Measurements from ENCODE around the gene KAZN.

KAZN gene

DNA sequence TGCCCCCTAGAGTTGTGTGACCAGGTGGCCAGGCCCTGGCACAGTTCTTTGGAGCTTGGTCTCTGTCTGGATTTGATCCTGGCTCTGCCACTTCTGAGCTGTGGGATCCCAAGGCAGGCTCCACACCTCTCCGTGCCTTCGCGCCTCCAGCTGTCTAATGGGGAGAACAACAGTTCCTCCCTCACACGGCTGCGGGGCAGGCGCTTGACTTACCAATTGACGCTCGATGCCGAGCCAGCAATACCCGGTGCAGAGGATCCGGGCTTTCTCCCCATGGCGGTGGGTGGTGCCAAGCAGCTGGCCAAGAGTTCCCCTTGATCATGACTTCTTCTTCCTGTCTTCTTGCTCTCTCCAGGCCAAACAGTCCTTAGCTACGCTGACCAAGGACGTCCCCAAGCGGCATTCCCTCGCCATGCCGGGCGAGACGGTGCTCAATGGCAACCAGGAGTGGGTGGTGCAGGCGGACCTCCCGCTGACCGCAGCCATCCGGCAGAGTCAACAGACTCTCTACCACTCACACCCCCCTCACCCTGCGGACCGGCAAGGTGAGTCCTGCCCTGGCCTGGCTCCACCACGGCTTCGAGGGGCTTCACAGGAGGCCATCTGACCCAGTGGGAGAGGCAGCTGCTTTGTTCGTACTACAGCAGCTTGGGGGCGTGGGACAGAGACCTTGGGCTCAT, 457.4 kb downstream of the KAZN start:
- H4K91ac ChIP-seq (ENCODE audit: low read depth, low read length) = no peak overlapping the region
- H2AK5ac ChIP-seq (ENCODE audit: low read length) = no peak overlapping the region
- H3K27ac ChIP-seq (ENCODE audit: low read depth, low read length) = no peak overlapping the region
- WGBS (ENCODE audit: extremely low coverage, insufficient coverage, insufficient read length) = no CpG with 5 or more reads among the region's 29 CpGs
- H2AFZ ChIP-seq (ENCODE audit: insufficient read depth, low read length, poor library complexity) = no peak overlapping the region
- H3K36me3 ChIP-seq (ENCODE audit: control insufficient read depth in 1 of 2, insufficient read depth in 2 of 2, low read length in 2 of 2) = peaks cover 35 to 53% of the 10 kb centered on the region in 2 experiments
- no peak overlapping the region for H3K9ac ChIP-seq (ENCODE audit: low read length)
- peaks cover 2% of the 10 kb centered on the region for H3K9me3 ChIP-seq (ENCODE audit: insufficient read depth, low read depth, low read length)
- H3K79me2 ChIP-seq (ENCODE audit: control insufficient read depth, insufficient read depth, low read length, poor library complexity) = no peaks in the 10 kb centered on the region
- no peak overlapping the region for H3K4me3 ChIP-seq (ENCODE audit: low read depth, low read length)
- H3K14ac ChIP-seq (ENCODE audit: low read length) = no peak overlapping the region
- H2BK120ac ChIP-seq (ENCODE audit: insufficient read depth, low read length, poor library complexity) = no peak overlapping the region
- no peak overlapping the region for H3K18ac ChIP-seq (ENCODE audit: low read length)
- no peaks in the 10 kb centered on the region for H3K4me1 ChIP-seq (ENCODE audit: control insufficient read depth in 1 of 2, insufficient read depth in 2 of 2, low read length in 2 of 2)
- no peak overlapping the region for H4K12ac ChIP-seq (ENCODE audit: low read depth, low read length)
- H3K27me3 ChIP-seq (ENCODE audit: insufficient read depth, low read length) = no peaks in the 10 kb centered on the region
- H3K23ac ChIP-seq (ENCODE audit: low read length) = no peak overlapping the region
- H3K4ac ChIP-seq (ENCODE audit: low read depth, low read length) = no peak overlapping the region
- H2BK5ac ChIP-seq (ENCODE audit: low read depth, low read length, poor library complexity) = no peak overlapping the region
- DNase-seq = no peak
- no peak overlapping the region for H4K8ac ChIP-seq (ENCODE audit: low read depth, low read length)
- H3K79me1 ChIP-seq (ENCODE audit: low read length) = no peaks in the 10 kb centered on the region
- no peak overlapping the region for H2BK12ac ChIP-seq (ENCODE audit: low read length)
- H3K4me2 ChIP-seq (ENCODE audit: low read length) = no peak overlapping the region

DNA sequence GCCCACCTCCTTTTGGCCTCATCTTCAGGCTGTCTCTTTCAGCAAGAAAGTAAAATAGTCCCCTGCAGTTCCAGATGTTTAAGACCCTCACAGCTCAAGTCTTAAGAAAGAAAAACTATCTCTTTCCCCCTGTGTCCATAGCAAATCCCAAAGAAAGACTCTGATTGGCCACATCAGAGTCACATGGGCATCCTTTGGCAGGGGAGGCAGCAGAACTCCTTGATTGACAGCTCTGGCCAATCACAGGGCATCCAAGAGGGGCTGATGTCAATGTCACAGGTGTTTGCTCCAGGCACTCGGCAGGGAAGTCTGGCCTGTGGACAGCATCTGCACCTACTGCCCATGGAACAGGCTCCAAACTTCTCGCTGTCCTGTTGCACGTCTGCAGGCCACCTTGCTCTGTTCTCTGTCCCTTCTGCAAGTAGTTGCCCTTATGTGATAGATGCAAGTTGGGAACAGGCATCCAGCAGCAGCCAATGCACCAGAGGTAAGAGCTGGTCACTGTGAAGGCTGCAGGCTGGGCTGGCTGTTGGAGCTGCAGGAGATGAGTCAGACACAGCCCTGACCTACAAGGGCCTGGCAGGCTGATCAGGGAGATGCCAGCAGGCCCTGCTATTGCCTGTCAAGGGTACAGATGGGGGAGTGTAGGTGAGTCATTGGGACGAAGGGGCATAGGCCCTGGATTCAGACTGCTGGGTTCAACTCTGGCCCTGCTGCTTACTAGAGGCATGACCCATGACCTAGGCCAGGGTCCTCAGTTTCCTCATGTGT, 458.2 kb downstream of the KAZN start:
- WGBS (ENCODE audit: extremely low coverage, insufficient coverage, insufficient read length) = no CpG with 5 or more reads among the region's 4 CpGs

GRCh38 chr1:15057834-15058233, 459.3 kb downstream of the KAZN start:
- H3K4me3 ChIP-seq (ENCODE audit: low read depth, low read length) = no peak overlapping the region
- no peak overlapping the region for H3K4me2 ChIP-seq (ENCODE audit: low read length)
- no peak overlapping the region for H3K9ac ChIP-seq (ENCODE audit: low read length)
- H3K27me3 ChIP-seq (ENCODE audit: insufficient read depth, low read length) = no peaks in the 10 kb centered on the region
- H2BK120ac ChIP-seq (ENCODE audit: insufficient read depth, low read length, poor library complexity) = no peak overlapping the region
- no peaks in the 10 kb centered on the region for H3K4me1 ChIP-seq (ENCODE audit: control insufficient read depth in 1 of 2, insufficient read depth in 2 of 2, low read length in 2 of 2)
- H2BK12ac ChIP-seq (ENCODE audit: low read length) = no peak overlapping the region
- DNase-seq = no peak
- H2AK5ac ChIP-seq (ENCODE audit: low read length) = no peak overlapping the region
- no peak overlapping the region for H4K12ac ChIP-seq (ENCODE audit: low read depth, low read length)
- H3K14ac ChIP-seq (ENCODE audit: low read length) = no peak overlapping the region
- H4K91ac ChIP-seq (ENCODE audit: low read depth, low read length) = no peak overlapping the region
- H3K27ac ChIP-seq (ENCODE audit: low read depth, low read length) = no peak overlapping the region
- no peaks in the 10 kb centered on the region for H3K79me2 ChIP-seq (ENCODE audit: control insufficient read depth, insufficient read depth, low read length, poor library complexity)
- no peak overlapping the region for H2AFZ ChIP-seq (ENCODE audit: insufficient read depth, low read length, poor library complexity)
- H3K9me3 ChIP-seq (ENCODE audit: insufficient read depth, low read depth, low read length) = peaks cover 3% of the 10 kb centered on the region
- WGBS (ENCODE audit: extremely low coverage, insufficient coverage, insufficient read length) = no CpG with 5 or more reads among the region's 5 CpGs
- no peaks in the 10 kb centered on the region for H3K79me1 ChIP-seq (ENCODE audit: low read length)
- no peak overlapping the region for H3K4ac ChIP-seq (ENCODE audit: low read depth, low read length)
- no peak overlapping the region for H3K23ac ChIP-seq (ENCODE audit: low read length)
- no peak overlapping the region for H4K8ac ChIP-seq (ENCODE audit: low read depth, low read length)
- H2BK5ac ChIP-seq (ENCODE audit: low read depth, low read length, poor library complexity) = no peak overlapping the region
- H3K36me3 ChIP-seq (ENCODE audit: control insufficient read depth in 1 of 2, insufficient read depth in 2 of 2, low read length in 2 of 2) = peaks cover 38 to 56% of the 10 kb centered on the region in 2 experiments
- no peak overlapping the region for H3K18ac ChIP-seq (ENCODE audit: low read length)

More for the DNA sequence above, 458.2 kb downstream of the KAZN start:
- no peak overlapping the region for H3K18ac ChIP-seq (ENCODE audit: low read length)
- H3K79me1 ChIP-seq (ENCODE audit: low read length) = no peaks in the 10 kb centered on the region
- H2BK5ac ChIP-seq (ENCODE audit: low read depth, low read length, poor library complexity) = no peak overlapping the region
- peaks cover 2% of the 10 kb centered on the region for H3K9me3 ChIP-seq (ENCODE audit: insufficient read depth, low read depth, low read length)
- peaks cover 35 to 50% of the 10 kb centered on the region in 2 experiments for H3K36me3 ChIP-seq (ENCODE audit: control insufficient read depth in 1 of 2, insufficient read depth in 2 of 2, low read length in 2 of 2)
- no peak overlapping the region for H4K91ac ChIP-seq (ENCODE audit: low read depth, low read length)
- H3K27me3 ChIP-seq (ENCODE audit: insufficient read depth, low read length) = no peaks in the 10 kb centered on the region
- H3K14ac ChIP-seq (ENCODE audit: low read length) = no peak overlapping the region
- no peak overlapping the region for H3K4me2 ChIP-seq (ENCODE audit: low read length)
- H4K12ac ChIP-seq (ENCODE audit: low read depth, low read length) = no peak overlapping the region
- H2BK12ac ChIP-seq (ENCODE audit: low read length) = no peak overlapping the region
- no peaks in the 10 kb centered on the region for H3K79me2 ChIP-seq (ENCODE audit: control insufficient read depth, insufficient read depth, low read length, poor library complexity)
- no peak overlapping the region for H3K4ac ChIP-seq (ENCODE audit: low read depth, low read length)
- H3K4me3 ChIP-seq (ENCODE audit: low read depth, low read length) = no peak overlapping the region
- H3K4me1 ChIP-seq (ENCODE audit: control insufficient read depth in 1 of 2, insufficient read depth in 2 of 2, low read length in 2 of 2) = no peaks in the 10 kb centered on the region
- H3K27ac ChIP-seq (ENCODE audit: low read depth, low read length) = no peak overlapping the region
- H4K8ac ChIP-seq (ENCODE audit: low read depth, low read length) = no peak overlapping the region
- no peak overlapping the region for H2AFZ ChIP-seq (ENCODE audit: insufficient read depth, low read length, poor library complexity)
- no peak for DNase-seq
- no peak overlapping the region for H2BK120ac ChIP-seq (ENCODE audit: insufficient read depth, low read length, poor library complexity)
- H2AK5ac ChIP-seq (ENCODE audit: low read length) = no peak overlapping the region
- H3K23ac ChIP-seq (ENCODE audit: low read length) = no peak overlapping the region
- no peak overlapping the region for H3K9ac ChIP-seq (ENCODE audit: low read length)

DNA sequence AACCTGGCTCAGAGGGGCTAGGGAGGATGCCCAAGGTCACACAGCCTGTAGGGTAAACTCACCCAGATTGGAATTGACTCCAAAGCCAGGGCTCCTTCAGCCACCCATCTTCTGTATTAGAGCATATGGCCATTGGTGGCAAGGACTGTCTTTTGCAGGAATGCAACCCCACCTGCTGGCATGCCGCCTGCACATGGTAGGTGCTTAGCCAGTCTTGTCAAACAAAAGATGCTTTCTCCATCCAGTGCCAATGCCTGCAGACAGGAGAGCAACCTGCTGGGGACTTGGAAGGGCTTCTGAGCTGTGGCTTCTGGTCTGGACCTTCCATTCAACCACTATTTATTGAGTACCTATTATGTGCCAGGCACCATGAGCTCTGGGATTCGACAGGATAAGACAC, 459.8 kb downstream of the KAZN start:
- Histone ChIP-seq H3K79me1 (ENCODE audit: low read length) (no peaks in the 10 kb centered on the region), H3K23ac (ENCODE audit: low read length) (no peak overlapping the region), H3K4me2 (ENCODE audit: low read length) (no peak overlapping the region), H2BK120ac (ENCODE audit: insufficient read depth, low read length, poor library complexity) (no peak overlapping the region), H4K12ac (ENCODE audit: low read depth, low read length) (no peak overlapping the region), H3K4me3 (ENCODE audit: low read depth, low read length) (no peak overlapping the region), H2AK5ac (ENCODE audit: low read length) (no peak overlapping the region), H3K9ac (ENCODE audit: low read length) (no peak overlapping the region), H2BK12ac (ENCODE audit: low read length) (no peak overlapping the region), H3K4me1 (ENCODE audit: control insufficient read depth in 1 of 2, insufficient read depth in 2 of 2, low read length in 2 of 2) (no peaks in the 10 kb centered on the region), H2BK5ac (ENCODE audit: low read depth, low read length, poor library complexity) (no peak overlapping the region), H3K9me3 (ENCODE audit: insufficient read depth, low read depth, low read length) (peaks cover 3% of the 10 kb centered on the region), H4K8ac (ENCODE audit: low read depth, low read length) (no peak overlapping the region), H2AFZ (ENCODE audit: insufficient read depth, low read length, poor library complexity) (no peak overlapping the region), H3K18ac (ENCODE audit: low read length) (no peak overlapping the region), H3K27ac (ENCODE audit: low read depth, low read length) (no peak overlapping the region), H3K27me3 (ENCODE audit: insufficient read depth, low read length) (no peaks in the 10 kb centered on the region), H3K79me2 (ENCODE audit: control insufficient read depth, insufficient read depth, low read length, poor library complexity) (no peaks in the 10 kb centered on the region), H3K36me3 (ENCODE audit: control insufficient read depth in 1 of 2, insufficient read depth in 2 of 2, low read length in 2 of 2) (peaks cover 39 to 55% of the 10 kb centered on the region in 2 experiments), H3K14ac (ENCODE audit: low read length) (no peak overlapping the region), H4K91ac (ENCODE audit: low read depth, low read length) (no peak overlapping the region), H3K4ac (ENCODE audit: low read depth, low read length) (no peak overlapping the region)
- DNase-seq = no peak
- WGBS (ENCODE audit: extremely low coverage, insufficient coverage, insufficient read length) = no CpG with 5 or more reads among the region's 2 CpGs
